Measurements from ENCODE around the gene TRIM47.

TRIM47 gene

GRCh38 chr17:75847614-75848522 lies 30.5 kb downstream of the TRIM47 start:
- DNase-seq (ENCODE audit: low read depth in 2 of 3, low spot score in 2 of 3) = no peak

- DNase-seq (ENCODE audit: low read depth in 2 of 3, low spot score in 2 of 3) = no peak
These were observed 31.4 kb downstream of the TRIM47 start for GRCh38 chr17:75846692-75847613.

GRCh38 chr17:75845933-75846691 lies 32.3 kb downstream of the TRIM47 start:
- DNase-seq (ENCODE audit: low read depth in 2 of 3, low spot score in 2 of 3) = no peak

- DNase-seq (ENCODE audit: low read depth in 2 of 3, low spot score in 2 of 3) = peak in 1 of 3 experiments; percentile 37
These were observed 33.2 kb downstream of the TRIM47 start for GRCh38 chr17:75845058-75845711.

GRCh38 chr17:75844530-75845057 lies 33.8 kb downstream of the TRIM47 start:
- no peak for DNase-seq (ENCODE audit: low read depth in 2 of 3, low spot score in 2 of 3)

GRCh38 chr17:75843577-75844529 lies 34.5 kb downstream of the TRIM47 start, which contains the start of gene UNC13D:
UNC13D (minus strand) TSS chr17:75844404; CDS start chr17:75844337, 67 bp downstream.
- no peak for DNase-seq (ENCODE audit: low read depth in 2 of 3, low spot score in 2 of 3)

GRCh38 chr17:75842963-75843576 lies 35.3 kb downstream of the TRIM47 start:
- DNase-seq (ENCODE audit: low read depth in 2 of 3, low spot score in 2 of 3) = no peak

GRCh38 chr17:75842411-75842810 lies 36.0 kb downstream of the TRIM47 start:
- DNase-seq (ENCODE audit: low read depth in 2 of 3, low spot score in 2 of 3) = no peak

- DNase-seq (ENCODE audit: low read depth in 2 of 3, low spot score in 2 of 3) = no peak
These were observed 37.6 kb downstream of the TRIM47 start for GRCh38 chr17:75840799-75841164.

- DNase-seq (ENCODE audit: low read depth in 2 of 3, low spot score in 2 of 3) = no peak
These were observed 38.2 kb downstream of the TRIM47 start for GRCh38 chr17:75839942-75840798.

GRCh38 chr17:75838410-75838809 lies 40.0 kb downstream of the TRIM47 start:
- DNase-seq (ENCODE audit: low read depth in 2 of 3, low spot score in 2 of 3) = no peak

GRCh38 chr17:75837899-75838298 lies 40.5 kb downstream of the TRIM47 start:
- no peak for DNase-seq (ENCODE audit: low read depth in 2 of 3, low spot score in 2 of 3)

- DNase-seq (ENCODE audit: low read depth in 2 of 3, low spot score in 2 of 3) = no peak
These were observed 41.8 kb downstream of the TRIM47 start for GRCh38 chr17:75836605-75837004.

- no peak for DNase-seq (ENCODE audit: low read depth in 2 of 3, low spot score in 2 of 3)
These were observed 42.8 kb downstream of the TRIM47 start for GRCh38 chr17:75835654-75835987.

- DNase-seq (ENCODE audit: low read depth in 2 of 3, low spot score in 2 of 3) = no peak
These were observed 43.3 kb downstream of the TRIM47 start for GRCh38 chr17:75834928-75835653.

GRCh38 chr17:75834279-75834920 lies 44.0 kb downstream of the TRIM47 start:
- no peak for DNase-seq (ENCODE audit: low read depth in 2 of 3, low spot score in 2 of 3)
